Caco-2 (cell line): ENCODE results near the gene MBP. TPM values are rescaled to one million over a fixed set of nuclear protein-coding genes. Genes with fewer than 3 reads are reported as not detected.

ENCODE experiments used
- BruUV-seq: library from RNA; stranded (reverse); fragments of 400-500 nt; replicated peaks from 2 replicates; lab custom pipeline; 2021; lab: Mats Ljungman, UMichigan
- CTCF ChIA-PET: fragments of 300-600 bp; sonication (Branson Sonifier 250); formaldehyde crosslinking; loops from one replicate; lab custom pipeline; 2022; ENCODE audit warnings: antibody characterized with exemption; lab: Charles Lee
- POLR2A ChIA-PET: fragments of 300-600 bp; sonication (Branson Sonifier 250); formaldehyde crosslinking; loops from one replicate; lab custom pipeline; 2022; ENCODE audit warnings: antibody characterized with exemption; lab: Charles Lee
- DNase-seq, 2 experiments: peaks; one replicate each; pipeline versions ENCODE4 v3.0.0 to v3.0.0-alpha.2; 2020 to 2022
- H3K27me3 ChIP-seq: replicated peaks from 2 replicates; pipeline ENCODE4 v1.6.0; 2011; ENCODE audit warnings: low read length; ENCODE audit not compliant: control insufficient read depth, insufficient read depth
- H3K36me3 ChIP-seq: 2 replicates; pipeline ENCODE4 v1.5.1; 2011; ENCODE audit warnings: low read length; ENCODE audit not compliant: control insufficient read depth, insufficient read depth
- H3K4me1 ChIP-seq: fragments of 250-450 bp; sonication (Bioruptor Pico); 2 replicates; pipeline ENCODE4 v1.5.1; 2020; ENCODE audit warnings: mild to moderate bottlenecking
- H3K4me3 ChIP-seq: 2 replicates; pipeline ENCODE4 v1.5.1; 2011; ENCODE audit warnings: low read depth, mild to moderate bottlenecking, control low read depth, low read length
- H3K9me3 ChIP-seq: fragments of 250-450 bp; sonication (Bioruptor Pico); 2 replicates; pipeline ENCODE4 v1.5.1; 2020; ENCODE audit warnings: mild to moderate bottlenecking, moderate library complexity
- H3K27ac Mint-ChIP-seq: one replicate; pipeline ENCODE4 v1.8.0; 2022; ENCODE audit warnings: mixed read lengths; ENCODE audit not compliant: unreplicated experiment
- H3K27me3 Mint-ChIP-seq: one replicate; pipeline ENCODE4 v1.8.0; 2022; ENCODE audit warnings: mixed read lengths; ENCODE audit not compliant: insufficient read depth, unreplicated experiment
- H3K36me3 Mint-ChIP-seq: one replicate; pipeline ENCODE4 v1.8.0; 2022; ENCODE audit warnings: mild to moderate bottlenecking, mixed read lengths; ENCODE audit not compliant: insufficient read depth, unreplicated experiment
- H3K4me1 Mint-ChIP-seq: one replicate; pipeline ENCODE4 v1.8.0; 2022; ENCODE audit warnings: low read depth, mixed read lengths; ENCODE audit not compliant: unreplicated experiment
- H3K4me3 Mint-ChIP-seq: one replicate; pipeline ENCODE4 v1.8.0; 2022; ENCODE audit warnings: mild to moderate bottlenecking, moderate library complexity, mixed read lengths; ENCODE audit not compliant: unreplicated experiment
- H3K9me3 Mint-ChIP-seq: one replicate; pipeline ENCODE4 v1.8.0; 2022; ENCODE audit warnings: mixed read lengths; ENCODE audit not compliant: unreplicated experiment
- CTCF ChIP-seq, 2 experiments: fragments of 200-600 bp in 1 of 2; IDR thresholded peaks; 1 replicate in 1 of 2; 2 replicates in 1 of 2; pipeline versions ENCODE4 v1.5.1 to v1.8.0; 2011 to 2022; ENCODE audit warnings: antibody characterized with exemption in 1 of 2, control low read depth in 1 of 2, inconsistent platforms in 1 of 2, low read depth in 1 of 2, low read length in 1 of 2, mild to moderate bottlenecking in 1 of 2, moderate library complexity in 1 of 2; ENCODE audit not compliant: insufficient read depth in 1 of 2, severe bottlenecking in 1 of 2, unreplicated experiment in 1 of 2
- intact Hi-C: fragments of 100-400 bp; cut with micrococcal nuclease; formaldehyde crosslinking; loops from one replicate; pipeline ENCODE4 v1.10.0; 2022; ENCODE audit not compliant: unreplicated experiment
- total RNA-seq: library from RNA; stranded (reverse); gene quantifications from 2 replicates; pipeline ENCODE4 v1.2.3, GENCODE V29; 2022

The MBP gene
- total RNA-seq, 1 experiment from 2014 or later: 11.4 TPM

GRCh38 chr18:77061281-77061945 is 71.2 kb downstream of the MBP start:
- Histone ChIP-seq H3K36me3 (no peaks in the 10 kb centered on the region; the same call in 1 of the 2 replicates), H3K4me1 (peaks cover 5% of the 10 kb centered on the region; the same call in 1 of the 2 replicates), H3K4me3 (no peak overlapping the region), H3K27me3 (no peaks in the 10 kb centered on the region), H3K9me3 (no peaks in the 10 kb centered on the region)
- ChIA-PET CTCF (no interaction called here), POLR2A (no interaction called here)
- Mint-ChIP-seq H3K27ac (no peak overlapping the region), H3K4me1 (peaks cover 10% of the 10 kb centered on the region), H3K4me3 (no peak overlapping the region), H3K9me3 (no peaks in the 10 kb centered on the region), H3K27me3 (no peaks in the 10 kb centered on the region), H3K36me3 (no peaks in the 10 kb centered on the region)
- BruUV-seq: no TSS peak
- intact Hi-C loops: no loop called here
- no peak for TF ChIP-seq CTCF (IDR thresholded peaks at IDR 0.05; ENCODE audit: insufficient read depth in 1 of 2, low read depth in 1 of 2, low read length in 1 of 2, severe bottlenecking in 1 of 2, unreplicated experiment in 1 of 2)
- DNase-seq: no peak

DNA sequence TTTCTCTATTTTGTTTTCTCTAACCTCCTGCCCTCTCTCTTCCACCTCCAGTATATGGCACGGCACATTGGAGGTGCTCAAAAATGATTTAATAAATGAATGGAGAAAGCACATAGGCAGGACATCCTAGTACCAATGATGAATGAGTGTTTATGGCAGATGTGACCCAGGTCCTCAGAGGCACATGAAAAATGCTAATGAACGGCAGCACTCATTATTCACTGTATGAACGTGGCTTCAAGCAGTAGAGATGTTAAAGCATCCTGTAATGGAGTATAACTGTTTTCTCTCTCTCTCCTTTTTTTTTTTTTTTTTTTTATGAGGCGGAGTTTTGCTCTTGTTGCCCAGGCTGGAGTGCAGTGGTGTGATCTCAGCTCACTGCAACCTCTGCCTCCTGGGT is 72.4 kb downstream of the MBP start:
- no peak overlapping the region for H3K27ac Mint-ChIP-seq
- intact Hi-C loops: no loop called here
- BruUV-seq: no TSS peak
- no peak for TF ChIP-seq CTCF (IDR thresholded peaks at IDR 0.05; ENCODE audit: insufficient read depth in 1 of 2, low read depth in 1 of 2, low read length in 1 of 2, severe bottlenecking in 1 of 2, unreplicated experiment in 1 of 2)
- Histone ChIP-seq H3K4me3 (no peak overlapping the region), H3K4me1 (peaks cover 18% of the 10 kb centered on the region), H3K9me3 (no peaks in the 10 kb centered on the region), H3K36me3 (no peaks in the 10 kb centered on the region), H3K27me3 (no peaks in the 10 kb centered on the region)
- H3K4me1 Mint-ChIP-seq: peaks cover 12% of the 10 kb centered on the region
- ChIA-PET POLR2A (no interaction called here), CTCF (no interaction called here)
- no peaks in the 10 kb centered on the region for H3K27me3 Mint-ChIP-seq
- DNase-seq: no peak
- H3K9me3 Mint-ChIP-seq: no peaks in the 10 kb centered on the region
- no peaks in the 10 kb centered on the region for H3K36me3 Mint-ChIP-seq
- no peak overlapping the region for H3K4me3 Mint-ChIP-seq

GRCh38 chr18:77059294-77059916 is 73.2 kb downstream of the MBP start:
- Histone ChIP-seq H3K9me3 (no peaks in the 10 kb centered on the region), H3K4me1 (peaks cover 22% of the 10 kb centered on the region), H3K36me3 (no peaks in the 10 kb centered on the region), H3K4me3 (no peak overlapping the region), H3K27me3 (no peaks in the 10 kb centered on the region)
- no peaks in the 10 kb centered on the region for H3K9me3 Mint-ChIP-seq
- no TSS peak for BruUV-seq
- peak; percentile 49 to 50 for DNase-seq
- intact Hi-C loops: loop anchor here (1.0 to 5.0 kb wide), 5 partner anchors 59 to 567 kb away; partner anchors contain the start of genes MBP and ZNF236
- no peak overlapping the region for H3K4me3 Mint-ChIP-seq
- H3K27me3 Mint-ChIP-seq: no peaks in the 10 kb centered on the region
- H3K4me1 Mint-ChIP-seq: peaks cover 12% of the 10 kb centered on the region
- no peaks in the 10 kb centered on the region for H3K36me3 Mint-ChIP-seq
- peak; percentile 9 to 15 for TF ChIP-seq CTCF (IDR thresholded peaks at IDR 0.05; ENCODE audit: insufficient read depth in 1 of 2, low read depth in 1 of 2, low read length in 1 of 2, severe bottlenecking in 1 of 2, unreplicated experiment in 1 of 2)
- POLR2A ChIA-PET: no interaction called here
- CTCF ChIA-PET: no interaction called here
- no peak overlapping the region for H3K27ac Mint-ChIP-seq
